Uterus (tissue), 4 donors: ENCODE data around the gene CCDC57. TPM values are rescaled to one million over a fixed set of nuclear protein-coding genes. Genes with fewer than 3 reads are reported as not detected.
"Not testable (repeated sequence)": the region's sequence is repeated elsewhere in the genome, so short reads cannot be mapped to it uniquely, and the experiment has no call there.

Source experiments
- DNase-seq, 2 donors: peaks; one replicate each; pipeline ENCODE4 v3.0.0-alpha.2; 2019 to 2020
- H3K27ac ChIP-seq, 2 donors: fragments of 200-600 bp; sonication (generic); 1 replicate in 1 of 2; 2 replicates in 1 of 2; pipeline ENCODE4 v1.5.1; 2016 to 2018
- H3K27me3 ChIP-seq, 2 donors: fragments of 200-600 bp; sonication (generic); one replicate each; pipeline ENCODE4 v1.5.1; 2018 to 2019; ENCODE audit warnings: control low read depth in 1 of 2
- H3K36me3 ChIP-seq, 2 donors: fragments of 200-600 bp; sonication (generic); one replicate each; pipeline ENCODE4 v1.5.1; 2019; ENCODE audit warnings: control low read depth in 1 of 2
- H3K4me1 ChIP-seq, 2 donors: fragments of 200-600 bp; sonication (generic); one replicate each; pipeline ENCODE4 v1.5.1; 2018 to 2019; ENCODE audit warnings: control low read depth in 1 of 2
- H3K4me3 ChIP-seq, 2 donors: fragments of 200-600 bp; sonication (generic); 1 replicate in 1 of 2; 2 replicates in 1 of 2; pipeline ENCODE4 v1.5.1; 2018 to 2019; ENCODE audit warnings: mild to moderate bottlenecking in 1 of 2
- H3K9me3 ChIP-seq, 2 donors: fragments of 200-600 bp; sonication (generic); one replicate each; pipeline ENCODE4 v1.5.1; 2019; ENCODE audit warnings: control low read depth in 1 of 2
- POLR2A ChIP-seq, 2 donors: fragments of 450-650 bp; IDR thresholded peaks; one replicate each; pipeline ENCODE4 v1.6.1; 2016; ENCODE audit warnings: antibody characterized with exemption in 2 of 2, mild to moderate bottlenecking in 1 of 2, moderate library complexity in 1 of 2
- intact Hi-C: fragments of 100-400 bp; cut with DNase I; formaldehyde crosslinking; loops from one replicate; pipeline ENCODE4 v1.15.1; 2023; ENCODE audit warnings: low total_unique reads
- total RNA-seq, 4 donors: library from RNA; depleted of rRNA in 3 of 4; stranded (reverse); fragments of >200 nt in 3 of 4; gene quantifications; one replicate each; pipeline versions ENCODE4 v1.1.0 to v1.2.4, GENCODE V29; 2014 to 2023
- TF ChIP-seq, protein P1 (sequence below), 4 experiments: fragments of 200-600 bp in 2 of 4; fragments of 450-650 bp in 2 of 4; sonication (generic) in 2 of 4; IDR thresholded peaks; one replicate each; pipeline ENCODE4 v1.5.1; 2016 to 2019; ENCODE audit warnings: antibody characterized with exemption in 4 of 4, mild to moderate bottlenecking in 2 of 4, moderate library complexity in 1 of 4
- donor health status: DM: yes; HTN: yes; CAD: no.

Gene CCDC57
- total RNA-seq, 4 donors from 2014 or later, result 4.4 to 88.2 (median 17.6) TPM

DNA sequence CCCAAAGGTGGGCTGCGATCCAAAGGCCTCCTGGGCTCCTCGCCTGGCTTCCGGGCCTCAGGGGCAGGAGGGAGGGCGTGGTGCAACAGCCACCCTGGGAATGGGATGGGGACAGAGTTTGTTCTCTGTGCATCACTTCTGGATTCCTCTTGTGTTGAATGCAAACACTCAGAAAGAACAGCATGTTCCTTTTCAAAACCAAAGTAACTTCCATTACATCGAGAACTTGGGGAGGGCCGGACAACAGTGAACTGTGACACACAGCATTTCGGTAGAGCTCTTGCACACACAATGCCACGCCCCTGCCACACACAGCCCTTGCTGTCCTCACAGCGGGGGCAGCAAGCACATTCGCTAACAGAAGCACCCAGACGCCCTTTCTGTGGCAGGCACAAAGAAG lies 78.5 kb downstream of the CCDC57 start:
- intact Hi-C loops, result no loop called here
- Histone ChIP-seq H3K27me3 (no peaks in the 10 kb centered on the region), H3K27ac (no peak overlapping the region), H3K36me3 (no peaks in the 10 kb centered on the region), H3K9me3 (no peaks in the 10 kb centered on the region), H3K4me3 (no peak overlapping the region), H3K4me1 (no peaks in the 10 kb centered on the region)
- no peak for DNase-seq
- no peak for TF ChIP-seq POLR2A (IDR thresholded peaks at IDR 0.05)
- TF ChIP-seq, protein P1, sequence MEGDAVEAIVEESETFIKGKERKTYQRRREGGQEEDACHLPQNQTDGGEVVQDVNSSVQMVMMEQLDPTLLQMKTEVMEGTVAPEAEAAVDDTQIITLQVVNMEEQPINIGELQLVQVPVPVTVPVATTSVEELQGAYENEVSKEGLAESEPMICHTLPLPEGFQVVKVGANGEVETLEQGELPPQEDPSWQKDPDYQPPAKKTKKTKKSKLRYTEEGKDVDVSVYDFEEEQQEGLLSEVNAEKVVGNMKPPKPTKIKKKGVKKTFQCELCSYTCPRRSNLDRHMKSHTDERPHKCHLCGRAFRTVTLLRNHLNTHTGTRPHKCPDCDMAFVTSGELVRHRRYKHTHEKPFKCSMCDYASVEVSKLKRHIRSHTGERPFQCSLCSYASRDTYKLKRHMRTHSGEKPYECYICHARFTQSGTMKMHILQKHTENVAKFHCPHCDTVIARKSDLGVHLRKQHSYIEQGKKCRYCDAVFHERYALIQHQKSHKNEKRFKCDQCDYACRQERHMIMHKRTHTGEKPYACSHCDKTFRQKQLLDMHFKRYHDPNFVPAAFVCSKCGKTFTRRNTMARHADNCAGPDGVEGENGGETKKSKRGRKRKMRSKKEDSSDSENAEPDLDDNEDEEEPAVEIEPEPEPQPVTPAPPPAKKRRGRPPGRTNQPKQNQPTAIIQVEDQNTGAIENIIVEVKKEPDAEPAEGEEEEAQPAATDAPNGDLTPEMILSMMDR (IDR thresholded peaks at IDR 0.05), result no peak

DNA sequence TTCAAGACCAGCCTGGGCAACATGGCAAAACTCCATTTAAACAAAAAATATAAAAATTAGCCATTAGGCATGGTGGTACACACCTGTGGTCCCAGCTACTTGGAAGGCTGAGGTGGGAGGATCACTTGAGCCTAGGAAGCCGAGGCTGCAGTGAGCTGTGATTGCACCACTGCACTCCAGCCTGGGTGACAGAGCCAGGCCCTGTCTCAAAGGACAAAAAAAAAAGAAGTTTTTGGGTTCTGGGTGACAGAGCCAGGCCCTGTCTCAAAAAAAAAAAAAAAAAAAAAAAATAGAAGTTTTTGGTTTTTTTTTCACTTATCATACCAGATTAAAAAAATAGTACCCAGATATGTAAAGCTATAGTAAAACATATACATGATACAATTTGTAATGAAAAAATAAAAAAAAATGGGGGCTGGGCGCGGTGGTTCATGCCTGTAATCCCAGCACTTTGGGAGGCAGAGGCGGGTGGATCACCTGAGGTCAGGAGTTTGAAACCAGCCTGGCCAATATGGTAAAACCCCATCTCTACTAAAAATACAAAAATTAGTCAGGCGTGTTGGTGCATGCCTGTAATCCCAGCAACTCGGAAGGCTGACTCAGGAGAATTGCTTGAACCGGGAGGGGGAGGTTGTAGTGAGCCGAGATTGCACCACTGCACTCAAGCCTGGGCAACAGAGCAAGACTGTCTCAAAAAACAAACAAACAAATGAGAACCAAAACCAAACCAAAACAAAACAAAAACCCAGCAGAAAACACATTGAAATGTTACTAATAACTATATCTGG lies 79.3 kb downstream of the CCDC57 start:
- H3K4me3 ChIP-seq, DNase-seq, intact Hi-C loops, H3K9me3 ChIP-seq, H3K27ac ChIP-seq, H3K4me1 ChIP-seq, H3K27me3 ChIP-seq, H3K36me3 ChIP-seq: not testable (repeated sequence)

GRCh38 chr17:82129095-82129494 lies 83.5 kb downstream of the CCDC57 start:
- TF ChIP-seq, protein P1 (IDR thresholded peaks at IDR 0.05), result no peak
- no peak for TF ChIP-seq POLR2A (IDR thresholded peaks at IDR 0.05)
- Histone ChIP-seq H3K4me3 (no peak overlapping the region), H3K9me3 (no peaks in the 10 kb centered on the region), H3K27me3 (no peaks in the 10 kb centered on the region), H3K36me3 (no peaks in the 10 kb centered on the region), H3K27ac (no peak overlapping the region), H3K4me1 (no peaks in the 10 kb centered on the region)
- intact Hi-C loops, result no loop called here
- DNase-seq, result no peak

DNA sequence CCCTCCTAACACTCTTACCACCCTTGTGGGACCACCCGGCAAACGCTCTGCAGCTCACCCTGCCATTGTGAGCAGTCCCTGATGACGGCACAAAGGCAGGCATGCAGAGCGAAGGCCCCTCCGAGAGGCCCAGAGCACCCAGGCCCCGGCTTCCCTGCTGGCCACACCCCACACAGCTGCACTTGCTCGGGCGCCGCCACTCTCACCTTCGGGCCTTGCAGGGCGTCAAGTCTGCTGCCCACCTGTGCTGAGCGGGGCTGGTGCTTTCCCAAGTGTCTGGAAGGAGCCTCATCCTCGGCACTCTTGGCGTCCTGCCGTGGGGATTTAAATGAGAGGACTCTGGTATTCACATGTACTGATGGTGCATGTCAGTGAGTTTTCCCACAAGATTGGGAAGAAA lies 84.4 kb downstream of the CCDC57 start:
- H3K36me3 ChIP-seq, result no peaks in the 10 kb centered on the region
- no peak overlapping the region for H3K27ac ChIP-seq
- TF ChIP-seq, protein P1 (IDR thresholded peaks at IDR 0.05), result no peak
- no peak for TF ChIP-seq POLR2A (IDR thresholded peaks at IDR 0.05)
- no peaks in the 10 kb centered on the region for H3K27me3 ChIP-seq
- H3K4me3 ChIP-seq, result no peak overlapping the region
- H3K4me1 ChIP-seq, result no peaks in the 10 kb centered on the region
- DNase-seq, result no peak
- no peaks in the 10 kb centered on the region for H3K9me3 ChIP-seq
- intact Hi-C loops, result no loop called here

DNA sequence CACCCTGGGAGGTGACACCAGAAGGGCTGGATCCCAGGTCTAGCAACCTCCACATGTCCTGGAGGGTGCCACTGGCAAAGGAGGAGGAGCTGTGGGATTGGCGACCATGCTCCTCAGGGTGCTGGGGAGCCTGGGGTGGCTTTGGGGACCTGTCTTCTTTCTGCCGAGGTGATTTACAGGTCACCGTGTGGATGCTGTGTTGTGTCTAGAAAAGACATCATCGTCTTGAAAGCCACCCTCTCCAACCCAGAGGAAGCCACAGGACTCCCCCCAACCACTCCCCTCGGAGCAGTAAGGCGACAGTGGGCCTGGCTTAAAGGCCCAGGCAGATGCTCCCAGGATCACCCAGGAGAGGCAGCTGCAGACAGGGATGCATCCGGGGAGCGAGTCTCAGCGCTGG lies 84.9 kb downstream of the CCDC57 start:
- H3K36me3 ChIP-seq, result no peaks in the 10 kb centered on the region
- DNase-seq, result no peak
- intact Hi-C loops, result no loop called here
- no peak for TF ChIP-seq POLR2A (IDR thresholded peaks at IDR 0.05)
- TF ChIP-seq, protein P1 (IDR thresholded peaks at IDR 0.05), result no peak
- H3K27ac ChIP-seq, result no peak overlapping the region
- no peak overlapping the region for H3K4me3 ChIP-seq
- no peaks in the 10 kb centered on the region for H3K9me3 ChIP-seq
- no peaks in the 10 kb centered on the region for H3K27me3 ChIP-seq
- no peaks in the 10 kb centered on the region for H3K4me1 ChIP-seq

- H3K4me3 ChIP-seq, result no peak overlapping the region
- no peaks in the 10 kb centered on the region for H3K9me3 ChIP-seq
- no peak overlapping the region for H3K27ac ChIP-seq
- TF ChIP-seq, protein P1 (IDR thresholded peaks at IDR 0.05), result no peak
- TF ChIP-seq POLR2A (IDR thresholded peaks at IDR 0.05), result no peak
- DNase-seq, result no peak
- H3K27me3 ChIP-seq, result no peaks in the 10 kb centered on the region
- no peaks in the 10 kb centered on the region for H3K4me1 ChIP-seq
- no peaks in the 10 kb centered on the region for H3K36me3 ChIP-seq
- intact Hi-C loops, result no loop called here
Observed at GRCh38 chr17:82127315-82127595, 85.4 kb downstream of the CCDC57 start.
